Endothelial cell of umbilical vein (primary cell): ENCODE results near the gene NEDD4L.

ENCODE experiments used
- CTCF ChIP-seq, 2 donors: IDR thresholded peaks; 1 replicate in 1 of 2; 2 replicates in 1 of 2; pipeline ENCODE4 v1.5.1; 2011; ENCODE audit warnings: low read length in 2 of 2, mild to moderate bottlenecking in 2 of 2, moderate library complexity in 2 of 2, control low read depth in 1 of 2, inconsistent platforms in 1 of 2, low read depth in 1 of 2; ENCODE audit not compliant: insufficient read depth in 1 of 2; ENCODE audit errors: extremely low read depth in 1 of 2
- EZH2 ChIP-seq: IDR thresholded peaks from 2 replicates; pipeline ENCODE4 v1.6.1; 2012; ENCODE audit warnings: borderline replicate concordance, low read depth, mild to moderate bottlenecking, moderate library complexity, low read length, inconsistent platforms; ENCODE audit not compliant: severe bottlenecking
- FOS ChIP-seq: IDR thresholded peaks from 2 replicates; pipeline ENCODE4 v1.6.1; 2011; ENCODE audit warnings: mild to moderate bottlenecking, low read length, moderate library complexity, borderline replicate concordance; ENCODE audit not compliant: insufficient read depth
- GATA2 ChIP-seq: IDR thresholded peaks from 2 replicates; pipeline ENCODE4 v1.7.0; 2011; ENCODE audit warnings: low read depth, mild to moderate bottlenecking, moderate library complexity, mixed read lengths, low read length; ENCODE audit not compliant: insufficient read length, insufficient read depth
- JUN ChIP-seq: IDR thresholded peaks from 2 replicates; pipeline ENCODE4 v1.6.1; 2011; ENCODE audit warnings: borderline replicate concordance, low read depth; ENCODE audit not compliant: insufficient read length, insufficient read depth
- MAX ChIP-seq: IDR thresholded peaks from 2 replicates; pipeline ENCODE4 v1.6.1; 2011; ENCODE audit not compliant: insufficient read depth, insufficient read length
- MYC ChIP-seq: IDR thresholded peaks from one replicate; pipeline ENCODE4 v1.6.1; 2011; ENCODE audit warnings: mild to moderate bottlenecking, low read depth, low read length
- POLR2A ChIP-seq: IDR thresholded peaks from 2 replicates; pipeline ENCODE4 v1.6.1; 2012; ENCODE audit warnings: low read depth, mild to moderate bottlenecking, control low read depth, low read length
- POLR2AphosphoS5 ChIP-seq: IDR thresholded peaks from 2 replicates; pipeline ENCODE4 v1.6.1; 2012; ENCODE audit warnings: low read depth, mild to moderate bottlenecking, control low read depth, low read length, moderate library complexity; ENCODE audit not compliant: insufficient read depth

DNA sequence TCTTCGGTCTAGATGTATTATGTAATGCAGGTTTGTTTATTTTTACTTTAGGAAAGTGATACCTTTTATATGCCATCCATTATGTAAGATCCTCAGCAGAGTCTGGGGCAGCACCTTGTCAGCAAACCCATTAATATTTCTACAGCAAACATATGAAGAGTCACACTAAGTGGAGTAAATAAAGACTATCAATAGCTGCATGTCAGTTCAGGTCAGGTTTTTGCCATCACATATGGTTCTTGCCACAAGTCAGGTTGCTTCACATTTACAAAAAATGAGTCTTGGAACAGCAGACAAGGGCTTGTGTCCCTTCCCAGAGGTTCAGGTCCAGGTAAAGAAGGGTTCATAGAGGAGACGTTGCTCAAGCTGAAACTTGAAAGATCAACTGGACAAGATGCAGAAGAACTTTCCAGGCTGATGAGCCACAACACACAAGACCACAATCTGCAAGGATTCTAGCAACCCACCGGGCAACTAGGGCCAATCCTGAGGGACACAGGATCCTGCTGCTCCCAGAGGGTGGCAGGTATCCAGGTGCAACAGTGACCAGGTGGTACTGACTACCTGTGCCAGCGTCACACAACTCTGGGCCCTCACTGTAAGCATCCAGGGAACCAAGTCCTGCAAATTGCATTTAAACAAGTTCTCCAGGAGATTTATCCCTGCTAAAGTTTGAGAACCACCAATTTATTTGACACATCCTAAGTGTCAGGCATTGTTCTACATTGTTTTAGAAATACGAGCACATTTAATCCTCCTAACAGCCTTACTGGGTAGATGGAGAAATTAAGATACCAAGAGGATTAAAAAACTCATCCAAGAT lies 369.0 kb downstream of the NEDD4L start:
- TF ChIP-seq JUN (no peak), EZH2 (no peak), POLR2AphosphoS5 (no peak), CTCF (IDR thresholded peaks at IDR 0.05; ENCODE audit: extremely low read depth in 1 of 2, insufficient read depth in 1 of 2, low read depth in 1 of 2, low read length in 2 of 2) (no peak), POLR2A (no peak), MAX (no peak), MYC (no peak), GATA2 (no peak), FOS (no peak)
